Esophagus squamous epithelium (tissue), 4 donors: ENCODE results near the gene C16orf78.

Experiments
- CTCF ChIP-seq, 6 experiments: fragments of 450-650 bp in 4 of 6; fragments of 200-600 bp in 2 of 6; sonication (generic) in 2 of 6; IDR thresholded peaks; one replicate each; pipeline ENCODE4 v1.5.1; 2016 to 2019; ENCODE audit warnings: antibody characterized with exemption in 6 of 6, mild to moderate bottlenecking in 4 of 6, moderate library complexity in 4 of 6
- POLR2A ChIP-seq, 4 donors: fragments of 450-650 bp; IDR thresholded peaks; one replicate each; pipeline ENCODE4 v1.6.1; 2017; ENCODE audit warnings: antibody characterized with exemption in 4 of 4, mild to moderate bottlenecking in 4 of 4, moderate library complexity in 3 of 4

- TF ChIP-seq CTCF (IDR thresholded peaks at IDR 0.05), result no peak
- no peak for TF ChIP-seq POLR2A (IDR thresholded peaks at IDR 0.05)
Measured at GRCh38 chr16:49341706-49342105, 31.9 kb upstream of the C16orf78 start.
